T-cell (primary cell): Measurements from ENCODE around the gene LAMC1. TPM values are rescaled to one million over a fixed set of nuclear protein-coding genes. Genes with fewer than 3 reads are reported as not detected.

ENCODE experiments used
- ATAC-seq, 4 experiments: fragments of 200-7000 bp in 3 of 4; fragments of 150-1000 bp in 1 of 4; cut with Tn5 transposase; replicated peaks in 1 of 4; 1 replicate in 3 of 4; 2 replicates in 1 of 4; pipeline ENCODE4 v1.10.0; 2021; ENCODE audit warnings: moderate library complexity in 3 of 4, mild to moderate bottlenecking in 2 of 4, moderate number of reproducible peaks in 1 of 4
- CTCF ChIA-PET, 2 donors: fragments of 300-600 bp; sonication (Branson Sonifier 250); formaldehyde crosslinking; loops; one replicate each; lab custom pipeline; 2022; ENCODE audit warnings: antibody characterized with exemption in 2 of 2; lab: Charles Lee
- POLR2A ChIA-PET, 2 donors: fragments of 300-600 bp; sonication (Branson Sonifier 250); formaldehyde crosslinking; loops; one replicate each; lab custom pipeline; 2022; ENCODE audit warnings: antibody characterized with exemption in 2 of 2; lab: Charles Lee
- DNase-seq, 35 experiments: peaks; one replicate each; pipeline versions ENCODE4 v3.0.0 to v3.0.0-alpha.2; 2013 to 2023
- H3K27ac ChIP-seq: one replicate; pipeline ENCODE4 v1.5.1; 2013; ENCODE audit warnings: low read length
- H3K27me3 ChIP-seq, 2 experiments: replicated peaks in 1 of 2; 1 replicate in 1 of 2; 2 replicates in 1 of 2; pipeline versions ENCODE4 v1.6.1 to v1.7.0; 2013; ENCODE audit warnings: low read length in 1 of 2, mixed read lengths in 1 of 2; ENCODE audit not compliant: control insufficient read depth in 2 of 2, insufficient read depth in 2 of 2; ENCODE audit errors: extremely low read depth in 1 of 2
- H3K36me3 ChIP-seq, 2 donors: 1 replicate in 1 of 2; 2 replicates in 1 of 2; pipeline versions ENCODE4 v1.6.1 to v1.7.0; 2013; ENCODE audit warnings: low read length in 1 of 2; ENCODE audit not compliant: control insufficient read depth in 2 of 2, insufficient read depth in 1 of 2; ENCODE audit errors: extremely low read depth in 1 of 2
- H3K4me1 ChIP-seq, 2 experiments: 1 replicate in 1 of 2; 2 replicates in 1 of 2; pipeline versions ENCODE4 v1.6.1 to v1.7.0; 2013; ENCODE audit warnings: low read length in 2 of 2, mixed read lengths in 1 of 2; ENCODE audit not compliant: insufficient read depth in 2 of 2, control insufficient read depth in 1 of 2; ENCODE audit errors: extremely low read depth in 1 of 2
- H3K4me3 ChIP-seq, 2 donors: 1 replicate in 1 of 2; 2 replicates in 1 of 2; pipeline versions ENCODE4 v1.5.1 to v1.7.0; 2013; ENCODE audit warnings: mild to moderate bottlenecking in 2 of 2, low read length in 1 of 2, moderate library complexity in 1 of 2; ENCODE audit not compliant: control insufficient read depth in 1 of 2; ENCODE audit errors: extremely low read depth in 1 of 2
- H3K9me3 ChIP-seq: 2 replicates; pipeline ENCODE4 v1.7.0; 2013
- H3K27ac Mint-ChIP-seq, 2 donors: one replicate each; pipeline ENCODE4 v1.8.0; 2020 to 2021; ENCODE audit warnings: mild to moderate bottlenecking in 2 of 2, mixed read lengths in 2 of 2
- H3K27me3 Mint-ChIP-seq, 2 donors: one replicate each; pipeline ENCODE4 v1.8.0; 2021 to 2022; ENCODE audit warnings: mixed read lengths in 2 of 2
- H3K36me3 Mint-ChIP-seq: one replicate; pipeline ENCODE4 v1.8.0; 2021; ENCODE audit warnings: mixed read lengths
- H3K4me1 Mint-ChIP-seq, 3 donors: one replicate each; pipeline ENCODE4 v1.8.0; 2020 to 2022; ENCODE audit warnings: mixed read lengths in 3 of 3, mild to moderate bottlenecking in 1 of 3
- H3K4me3 Mint-ChIP-seq, 3 donors: one replicate each; pipeline ENCODE4 v1.8.0; 2020 to 2022; ENCODE audit warnings: mild to moderate bottlenecking in 3 of 3, mixed read lengths in 3 of 3, moderate library complexity in 3 of 3
- H3K9me3 Mint-ChIP-seq, 3 donors: one replicate each; pipeline ENCODE4 v1.8.0; 2020 to 2022; ENCODE audit warnings: mixed read lengths in 3 of 3
- WGBS: methylation state at CpG from one replicate; pipeline ENCODE4 v1.1.5; 2013; ENCODE audit warnings: missing lambda C conversion rate; ENCODE audit not compliant: insufficient coverage; 5-methylcytosine and 5-hydroxymethylcytosine counted together
- total RNA-seq, 35 experiments: library from RNA in 6 of 35; stranded (reverse) in 6 of 35; fragments of 120-200 nt in 1 of 35; gene quantifications; one replicate each; pipeline versions ENCODE4 v1.2.1 to v1.2.4 and lab custom pipeline; 2013 to 2026

Gene LAMC1
- total RNA-seq, 5 donors from 2014 or later (not counting 1 experiment from before 2014, with no cell fraction given): 0.30 to 3.1 (median 2.1) TPM

GRCh38 chr1:183138301-183138700 lies 115.1 kb downstream of the LAMC1 start:
- no peaks in the 10 kb centered on the region for H3K4me1 Mint-ChIP-seq
- H3K4me1 ChIP-seq: no peaks in the 10 kb centered on the region
- no peaks in the 10 kb centered on the region for H3K27me3 ChIP-seq
- no peak for DNase-seq
- no peak overlapping the region for H3K27ac ChIP-seq
- H3K9me3 Mint-ChIP-seq: no peaks in the 10 kb centered on the region
- no peaks in the 10 kb centered on the region for H3K36me3 Mint-ChIP-seq
- H3K9me3 ChIP-seq: no peaks in the 10 kb centered on the region
- ChIA-PET POLR2A (no interaction called here), CTCF (no interaction called here)
- no peak overlapping the region for H3K4me3 ChIP-seq
- no peaks in the 10 kb centered on the region for H3K36me3 ChIP-seq
- 61% methylated on average over 4 of the region's 4 CpGs for WGBS
- no peak overlapping the region for H3K4me3 Mint-ChIP-seq
- no peak for ATAC-seq
- no peak overlapping the region for H3K27ac Mint-ChIP-seq
- peaks cover 4 to 8% of the 10 kb centered on the region in 2 donors for H3K27me3 Mint-ChIP-seq

- no CpG with 5 or more reads among the region's 4 CpGs for WGBS
- Mint-ChIP-seq H3K4me3 (no peak overlapping the region), H3K9me3 (no peaks in the 10 kb centered on the region), H3K36me3 (no peaks in the 10 kb centered on the region), H3K27me3 (peaks cover 4 to 10% of the 10 kb centered on the region in 2 donors), H3K4me1 (no peaks in the 10 kb centered on the region), H3K27ac (no peak overlapping the region)
- ChIA-PET POLR2A (no interaction called here), CTCF (no interaction called here)
- H3K9me3 ChIP-seq: no peaks in the 10 kb centered on the region
- H3K4me3 ChIP-seq: no peak overlapping the region
- no peak overlapping the region for H3K27ac ChIP-seq
- no peak for ATAC-seq
- H3K36me3 ChIP-seq: no peaks in the 10 kb centered on the region
- no peak for DNase-seq
- no peaks in the 10 kb centered on the region for H3K27me3 ChIP-seq
- H3K4me1 ChIP-seq: no peaks in the 10 kb centered on the region
These were observed 116.2 kb downstream of the LAMC1 start for GRCh38 chr1:183139281-183139942.

GRCh38 chr1:183140633-183141032 lies 117.4 kb downstream of the LAMC1 start:
- ChIA-PET CTCF (no interaction called here), POLR2A (no interaction called here)
- no peak overlapping the region for H3K4me3 ChIP-seq
- Mint-ChIP-seq H3K9me3 (no peaks in the 10 kb centered on the region), H3K4me3 (no peak overlapping the region), H3K27me3 (peaks cover 0 to 12% of the 10 kb centered on the region in 2 donors), H3K4me1 (no peaks in the 10 kb centered on the region), H3K36me3 (no peaks in the 10 kb centered on the region), H3K27ac (no peak overlapping the region)
- no peaks in the 10 kb centered on the region for H3K27me3 ChIP-seq
- ATAC-seq (no peak), DNase-seq (no peak)
- no peaks in the 10 kb centered on the region for H3K9me3 ChIP-seq
- no peaks in the 10 kb centered on the region for H3K36me3 ChIP-seq
- H3K4me1 ChIP-seq: no peaks in the 10 kb centered on the region
- no peak overlapping the region for H3K27ac ChIP-seq

GRCh38 chr1:183142171-183142570 lies 119.0 kb downstream of the LAMC1 start:
- no peaks in the 10 kb centered on the region for H3K36me3 ChIP-seq
- 38% methylated on average over 1 of the region's 2 CpGs for WGBS
- ChIA-PET POLR2A (no interaction called here), CTCF (no interaction called here)
- no peaks in the 10 kb centered on the region for H3K4me1 ChIP-seq
- Mint-ChIP-seq H3K27ac (no peak overlapping the region), H3K4me3 (no peak overlapping the region), H3K36me3 (no peaks in the 10 kb centered on the region), H3K27me3 (peaks cover 0 to 10% of the 10 kb centered on the region in 2 donors), H3K4me1 (no peaks in the 10 kb centered on the region), H3K9me3 (no peaks in the 10 kb centered on the region)
- ATAC-seq (no peak), DNase-seq (no peak)
- H3K27ac ChIP-seq: no peak overlapping the region
- H3K4me3 ChIP-seq: no peak overlapping the region
- H3K27me3 ChIP-seq: no peaks in the 10 kb centered on the region
- H3K9me3 ChIP-seq: no peaks in the 10 kb centered on the region

- no peak for ATAC-seq
- Histone ChIP-seq H3K4me1 (no peaks in the 10 kb centered on the region), H3K36me3 (no peaks in the 10 kb centered on the region), H3K27ac (no peak overlapping the region), H3K9me3 (no peaks in the 10 kb centered on the region), H3K4me3 (no peak overlapping the region), H3K27me3 (no peaks in the 10 kb centered on the region)
- no peak overlapping the region for H3K27ac Mint-ChIP-seq
- peaks cover 0 to 6% of the 10 kb centered on the region in 2 donors for H3K27me3 Mint-ChIP-seq
- no peaks in the 10 kb centered on the region for H3K36me3 Mint-ChIP-seq
- no peak for DNase-seq
- no peaks in the 10 kb centered on the region for H3K4me1 Mint-ChIP-seq
- WGBS: no CpG with 5 or more reads among the region's 7 CpGs
- H3K9me3 Mint-ChIP-seq: no peaks in the 10 kb centered on the region
- ChIA-PET CTCF (no interaction called here), POLR2A (no interaction called here)
- no peak overlapping the region for H3K4me3 Mint-ChIP-seq
These were observed 120.5 kb downstream of the LAMC1 start for GRCh38 chr1:183143576-183144315.

- ATAC-seq (no peak), DNase-seq (no peak)
- no peaks in the 10 kb centered on the region for H3K4me1 ChIP-seq
- POLR2A ChIA-PET: no interaction called here
- WGBS: no CpG with 5 or more reads among the region's 3 CpGs
- peaks cover 0 to 4% of the 10 kb centered on the region in 2 donors for H3K27me3 Mint-ChIP-seq
- CTCF ChIA-PET: no interaction called here
- no peak overlapping the region for H3K27ac ChIP-seq
- H3K36me3 ChIP-seq: no peaks in the 10 kb centered on the region
- no peak overlapping the region for H3K4me3 Mint-ChIP-seq
- H3K27me3 ChIP-seq: no peaks in the 10 kb centered on the region
- H3K4me3 ChIP-seq: no peak overlapping the region
- no peaks in the 10 kb centered on the region for H3K4me1 Mint-ChIP-seq
- no peaks in the 10 kb centered on the region for H3K9me3 Mint-ChIP-seq
- no peak overlapping the region for H3K27ac Mint-ChIP-seq
- H3K9me3 ChIP-seq: no peaks in the 10 kb centered on the region
- H3K36me3 Mint-ChIP-seq: no peaks in the 10 kb centered on the region
These were observed 121.5 kb downstream of the LAMC1 start for GRCh38 chr1:183144752-183145151.
